HepG2 (cell line): Measurements from ENCODE around the gene NEDD8. TPM values are rescaled to one million over a fixed set of nuclear protein-coding genes. Genes with fewer than 3 reads are reported as not detected.

ENCODE experiments used
- AKAP8 ChIP-seq: sonication (generic); formaldehyde crosslinking; IDR thresholded peaks from 2 replicates; pipeline ENCODE4 v1.5.1; 2020; ENCODE audit warnings: mild to moderate bottlenecking, missing genetic modification reagents
- FOXC1 ChIP-seq: sonication (generic); formaldehyde crosslinking; IDR thresholded peaks from 2 replicates; pipeline ENCODE4 v1.8.0; 2022; ENCODE audit warnings: mild to moderate bottlenecking, missing genetic modification reagents, borderline replicate concordance
- KAT2B ChIP-seq: fragments of 150-350 bp; IDR thresholded peaks from 2 replicates; pipeline ENCODE4 v1.6.1; 2014; ENCODE audit warnings: low read depth, low read length, borderline replicate concordance
- NFKBIZ ChIP-seq: IDR thresholded peaks from 2 replicates; pipeline ENCODE4 v1.6.1; 2018; ENCODE audit warnings: missing genetic modification reagents, missing compliant biosample characterization
- NR2F2 ChIP-seq: IDR thresholded peaks from 2 replicates; pipeline ENCODE4 v1.6.1; 2012; ENCODE audit warnings: low read depth, inconsistent platforms, borderline replicate concordance
- SAFB2 ChIP-seq: sonication (generic); formaldehyde crosslinking; IDR thresholded peaks from 2 replicates; pipeline ENCODE4 v1.5.1; 2020; ENCODE audit warnings: missing genetic modification reagents, low read depth, mild to moderate bottlenecking, borderline replicate concordance
- SIX1 ChIP-seq: sonication (generic); formaldehyde crosslinking; IDR thresholded peaks from 2 replicates; pipeline ENCODE4 v1.4.0; 2020; ENCODE audit warnings: missing genetic modification reagents, borderline replicate concordance
- SMC3 ChIP-seq: IDR thresholded peaks from 2 replicates; pipeline ENCODE4 v1.6.1; 2011; ENCODE audit warnings: low read length, improper control_type of control experiment
- TCF7L2 ChIP-seq: IDR thresholded peaks from 2 replicates; pipeline ENCODE4 v1.6.1; 2011; ENCODE audit warnings: mild to moderate bottlenecking, low read depth, low read length, moderate library complexity
- ZFP62 ChIP-seq: sonication (generic); formaldehyde crosslinking; IDR thresholded peaks from 2 replicates; pipeline ENCODE4 v1.4.0; 2020; ENCODE audit warnings: missing genetic modification reagents
- ZFP90 ChIP-seq: sonication (generic); formaldehyde crosslinking; IDR thresholded peaks from 2 replicates; pipeline ENCODE4 v1.8.0; 2022; ENCODE audit warnings: missing genetic modification reagents, mild to moderate bottlenecking, inconsistent platforms, borderline replicate concordance
- ZNF460 ChIP-seq: sonication (generic); formaldehyde crosslinking; IDR thresholded peaks from 2 replicates; pipeline ENCODE4 v1.5.1; 2020; ENCODE audit warnings: missing genetic modification reagents, mild to moderate bottlenecking, borderline replicate concordance
- ZSCAN22 ChIP-seq: sonication (generic); formaldehyde crosslinking; IDR thresholded peaks from 2 replicates; pipeline ENCODE4 v1.4.0; 2020; ENCODE audit warnings: mild to moderate bottlenecking, missing genetic modification reagents
- polyA plus RNA-seq, 8 experiments: library from polyadenylated mRNA; depleted of rRNA in 3 of 8; stranded (reverse) in 7 of 8; unstranded in 1 of 8; fragments of >200 nt; fragmentation: Illumina TruSeq in 4 of 8; extraction: Trizol in 4 of 8; gene quantifications; 2 replicates each; pipeline versions ENCODE4 v1.2.1 to v1.2.3, GENCODE V29; 2011 to 2016; ENCODE audit warnings: low read depth in 4 of 8, missing spikeins in 1 of 8, mixed read lengths in 1 of 8; ENCODE audit not compliant: insufficient read depth in 1 of 8
- total RNA-seq, 5 experiments: library from RNA; depleted of rRNA; stranded (reverse); fragments of >200 nt; fragmentation: Illumina TruSeq; extraction: Trizol; gene quantifications; 2 replicates each; pipeline ENCODE4 v1.2.3, GENCODE V29; 2016; ENCODE audit warnings: low read depth in 1 of 5
- TF ChIP-seq, protein P1 (sequence below): sonication (generic); formaldehyde crosslinking; IDR thresholded peaks from 2 replicates; pipeline ENCODE4 v1.5.0; 2020; ENCODE audit warnings: mild to moderate bottlenecking, missing genetic modification reagents
- TF ChIP-seq, protein P2 (sequence below), 2 experiments: fragments of 450-650 bp in 1 of 2; sonication (generic) in 1 of 2; formaldehyde crosslinking in 1 of 2; IDR thresholded peaks; 2 replicates each; pipeline versions ENCODE4 v1.6.1 to v1.8.0; 2016 to 2022; ENCODE audit warnings: antibody characterized with exemption in 1 of 2, mild to moderate bottlenecking in 1 of 2, missing genetic modification reagents in 1 of 2
- TF ChIP-seq, protein P3 (sequence below): IDR thresholded peaks from 2 replicates; pipeline ENCODE4 v1.6.1; 2016; ENCODE audit warnings: low read depth, control low read depth

NEDD8 gene
- total and polyA plus RNA-seq, 2 of the 13 experiments (the other 11 are each of a cell fraction or from before 2014, with no cell fraction given) = 535 to 713 TPM

DNA sequence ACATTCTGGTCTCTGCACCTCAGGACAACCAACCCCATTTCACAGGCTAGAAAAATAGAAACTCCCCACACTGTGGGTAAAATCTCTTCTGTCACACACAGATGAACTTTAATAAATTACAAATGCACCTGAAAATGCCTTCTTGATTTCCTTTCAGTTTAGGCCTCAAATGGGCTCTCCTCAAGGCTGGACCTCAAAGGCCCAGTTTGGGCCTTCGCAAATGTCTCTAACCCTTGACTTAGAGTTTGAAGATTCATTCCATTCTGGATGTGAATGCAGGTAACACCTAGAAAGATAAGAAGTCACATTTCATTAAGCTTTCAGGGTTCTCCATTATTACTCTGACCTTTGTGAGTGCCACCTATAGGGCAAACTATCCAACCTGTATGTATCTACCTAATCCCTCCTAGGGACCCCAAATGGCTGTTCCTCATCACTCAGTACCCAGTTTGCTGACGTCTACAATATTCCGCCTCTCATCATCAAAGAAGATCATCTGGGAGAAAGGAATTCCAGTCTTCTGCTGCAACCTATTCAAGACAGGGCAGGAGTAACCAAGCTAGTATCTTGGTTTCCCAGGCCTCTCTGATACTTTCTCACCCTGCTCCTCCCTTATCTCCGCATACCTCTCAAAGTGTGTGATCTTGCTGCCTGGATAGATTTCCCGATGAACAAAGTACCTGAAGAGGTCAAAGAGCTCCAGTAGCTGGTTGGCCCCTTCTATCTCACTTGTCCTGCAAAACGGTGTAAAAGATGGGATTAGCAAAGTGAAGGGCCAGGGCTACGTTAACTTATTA is 18.1 kb downstream of the NEDD8 start (continued):
- TF ChIP-seq ZSCAN22 (CRISPR knock-in tag) (no peak), TCF7L2 (no peak), ZFP90 (CRISPR knock-in tag) (no peak), NFKBIZ (CRISPR knock-in tag) (0 out of 2 replicates have a peak, but pooled peaks have one; percentile 3), FOXC1 (no peak), SIX1 (CRISPR knock-in tag) (no peak), ZFP62 (CRISPR knock-in tag) (no peak), SAFB2 (CRISPR knock-in tag) (no peak), NR2F2 (no peak), ZNF460 (no peak), KAT2B (no peak), AKAP8 (CRISPR knock-in tag) (no peak), SMC3 (no peak)
- TF ChIP-seq, protein P1, sequence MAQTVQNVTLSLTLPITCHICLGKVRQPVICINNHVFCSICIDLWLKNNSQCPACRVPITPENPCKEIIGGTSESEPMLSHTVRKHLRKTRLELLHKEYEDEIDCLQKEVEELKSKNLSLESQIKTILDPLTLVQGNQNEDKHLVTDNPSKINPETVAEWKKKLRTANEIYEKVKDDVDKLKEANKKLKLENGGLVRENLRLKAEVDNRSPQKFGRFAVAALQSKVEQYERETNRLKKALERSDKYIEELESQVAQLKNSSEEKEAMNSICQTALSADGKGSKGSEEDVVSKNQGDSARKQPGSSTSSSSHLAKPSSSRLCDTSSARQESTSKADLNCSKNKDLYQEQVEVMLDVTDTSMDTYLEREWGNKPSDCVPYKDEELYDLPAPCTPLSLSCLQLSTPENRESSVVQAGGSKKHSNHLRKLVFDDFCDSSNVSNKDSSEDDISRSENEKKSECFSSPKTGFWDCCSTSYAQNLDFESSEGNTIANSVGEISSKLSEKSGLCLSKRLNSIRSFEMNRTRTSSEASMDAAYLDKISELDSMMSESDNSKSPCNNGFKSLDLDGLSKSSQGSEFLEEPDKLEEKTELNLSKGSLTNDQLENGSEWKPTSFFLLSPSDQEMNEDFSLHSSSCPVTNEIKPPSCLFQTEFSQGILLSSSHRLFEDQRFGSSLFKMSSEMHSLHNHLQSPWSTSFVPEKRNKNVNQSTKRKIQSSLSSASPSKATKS (CRISPR knock-in tag) = no peak
- TF ChIP-seq, protein P2, sequence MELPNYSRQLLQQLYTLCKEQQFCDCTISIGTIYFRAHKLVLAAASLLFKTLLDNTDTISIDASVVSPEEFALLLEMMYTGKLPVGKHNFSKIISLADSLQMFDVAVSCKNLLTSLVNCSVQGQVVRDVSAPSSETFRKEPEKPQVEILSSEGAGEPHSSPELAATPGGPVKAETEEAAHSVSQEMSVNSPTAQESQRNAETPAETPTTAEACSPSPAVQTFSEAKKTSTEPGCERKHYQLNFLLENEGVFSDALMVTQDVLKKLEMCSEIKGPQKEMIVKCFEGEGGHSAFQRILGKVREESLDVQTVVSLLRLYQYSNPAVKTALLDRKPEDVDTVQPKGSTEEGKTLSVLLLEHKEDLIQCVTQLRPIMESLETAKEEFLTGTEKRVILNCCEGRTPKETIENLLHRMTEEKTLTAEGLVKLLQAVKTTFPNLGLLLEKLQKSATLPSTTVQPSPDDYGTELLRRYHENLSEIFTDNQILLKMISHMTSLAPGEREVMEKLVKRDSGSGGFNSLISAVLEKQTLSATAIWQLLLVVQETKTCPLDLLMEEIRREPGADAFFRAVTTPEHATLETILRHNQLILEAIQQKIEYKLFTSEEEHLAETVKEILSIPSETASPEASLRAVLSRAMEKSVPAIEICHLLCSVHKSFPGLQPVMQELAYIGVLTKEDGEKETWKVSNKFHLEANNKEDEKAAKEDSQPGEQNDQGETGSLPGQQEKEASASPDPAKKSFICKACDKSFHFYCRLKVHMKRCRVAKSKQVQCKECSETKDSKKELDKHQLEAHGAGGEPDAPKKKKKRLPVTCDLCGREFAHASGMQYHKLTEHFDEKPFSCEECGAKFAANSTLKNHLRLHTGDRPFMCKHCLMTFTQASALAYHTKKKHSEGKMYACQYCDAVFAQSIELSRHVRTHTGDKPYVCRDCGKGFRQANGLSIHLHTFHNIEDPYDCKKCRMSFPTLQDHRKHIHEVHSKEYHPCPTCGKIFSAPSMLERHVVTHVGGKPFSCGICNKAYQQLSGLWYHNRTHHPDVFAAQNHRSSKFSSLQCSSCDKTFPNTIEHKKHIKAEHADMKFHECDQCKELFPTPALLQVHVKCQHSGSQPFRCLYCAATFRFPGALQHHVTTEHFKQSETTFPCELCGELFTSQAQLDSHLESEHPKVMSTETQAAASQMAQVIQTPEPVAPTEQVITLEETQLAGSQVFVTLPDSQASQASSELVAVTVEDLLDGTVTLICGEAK (IDR thresholded peaks at IDR 0.05) = no peak
- TF ChIP-seq, protein P2 (CRISPR knock-in tag; IDR thresholded peaks at IDR 0.05) = no peak
- TF ChIP-seq, protein P3, sequence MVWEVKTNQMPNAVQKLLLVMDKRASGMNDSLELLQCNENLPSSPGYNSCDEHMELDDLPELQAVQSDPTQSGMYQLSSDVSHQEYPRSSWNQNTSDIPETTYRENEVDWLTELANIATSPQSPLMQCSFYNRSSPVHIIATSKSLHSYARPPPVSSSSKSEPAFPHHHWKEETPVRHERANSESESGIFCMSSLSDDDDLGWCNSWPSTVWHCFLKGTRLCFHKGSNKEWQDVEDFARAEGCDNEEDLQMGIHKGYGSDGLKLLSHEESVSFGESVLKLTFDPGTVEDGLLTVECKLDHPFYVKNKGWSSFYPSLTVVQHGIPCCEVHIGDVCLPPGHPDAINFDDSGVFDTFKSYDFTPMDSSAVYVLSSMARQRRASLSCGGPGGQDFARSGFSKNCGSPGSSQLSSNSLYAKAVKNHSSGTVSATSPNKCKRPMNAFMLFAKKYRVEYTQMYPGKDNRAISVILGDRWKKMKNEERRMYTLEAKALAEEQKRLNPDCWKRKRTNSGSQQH (CRISPR knock-in tag) = no peak; the same call in 1 of the 2 replicates
